HG03045 (cell line): ENCODE results near the gene ASH1L.
"Not testable (repeated sequence)": the region's sequence is repeated elsewhere in the genome, so short reads cannot be mapped to it uniquely, and the experiment has no call there.

ENCODE experiments used
- ATAC-seq: cut with Tn5 transposase; IDR thresholded peaks from one replicate; pipeline ENCODE4 v1.9.1; 2021; ENCODE audit warnings: mild to moderate bottlenecking, moderate library complexity; ENCODE audit not compliant: unreplicated experiment

Gene ASH1L

GRCh38 chr1:155309423-155310021 lies 253.1 kb downstream of the ASH1L start:
- ATAC-seq, result no peak

DNA sequence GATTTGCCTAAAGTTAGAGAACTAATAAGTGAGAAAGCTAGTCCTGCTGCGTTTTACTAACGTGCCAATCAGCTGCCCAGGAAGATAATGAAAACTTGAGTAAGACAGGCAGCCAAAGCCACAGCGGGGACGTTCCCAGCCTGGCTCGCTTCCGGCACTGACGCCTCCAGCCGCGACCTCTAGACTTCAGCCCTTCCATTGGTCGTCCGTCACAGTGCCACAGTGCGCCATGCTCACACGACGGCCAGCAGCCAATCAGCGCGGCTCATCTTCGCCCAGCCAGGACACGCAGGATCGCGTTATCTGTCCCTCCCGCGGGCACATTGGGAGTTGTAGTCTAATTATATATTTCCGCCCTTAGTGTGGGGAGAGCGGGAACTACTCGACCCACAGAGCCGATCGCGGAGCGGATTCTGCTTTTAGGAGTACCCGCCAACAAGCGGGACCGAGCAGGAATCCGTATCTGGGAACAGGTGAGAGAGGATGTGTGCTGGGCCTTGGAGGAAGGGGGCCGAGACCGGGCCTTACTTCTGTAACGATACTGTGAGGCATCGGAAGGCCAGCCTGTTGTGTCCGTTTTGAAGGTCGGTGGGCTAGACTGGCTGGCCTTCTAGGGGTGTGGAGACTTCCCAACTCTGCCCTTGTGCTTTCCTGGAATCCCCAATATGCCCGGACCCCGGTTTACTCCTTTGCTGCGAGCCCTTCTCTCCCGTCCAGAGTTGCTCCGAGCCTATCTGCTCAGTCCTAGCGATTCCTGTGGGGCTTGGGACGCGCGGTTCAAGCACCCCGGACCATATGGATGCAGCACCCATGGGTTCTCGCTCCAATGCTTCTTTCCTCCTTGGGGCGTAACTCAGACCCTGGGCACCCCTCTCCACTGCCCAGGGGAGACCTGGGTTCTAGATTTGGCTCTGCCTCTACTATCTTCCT lies 253.8 kb downstream of the ASH1L start, which contains the start of gene FDPS:
Gene FDPS (plus strand): TSS at position 374 of the 930 bp plus-strand sequence. CDS start 924 bp downstream, outside the sequence.
- peak; percentile 95 for ATAC-seq

- ATAC-seq, result no peak
Observed at GRCh38 chr1:155307247-155307740, 255.3 kb downstream of the ASH1L start.

DNA sequence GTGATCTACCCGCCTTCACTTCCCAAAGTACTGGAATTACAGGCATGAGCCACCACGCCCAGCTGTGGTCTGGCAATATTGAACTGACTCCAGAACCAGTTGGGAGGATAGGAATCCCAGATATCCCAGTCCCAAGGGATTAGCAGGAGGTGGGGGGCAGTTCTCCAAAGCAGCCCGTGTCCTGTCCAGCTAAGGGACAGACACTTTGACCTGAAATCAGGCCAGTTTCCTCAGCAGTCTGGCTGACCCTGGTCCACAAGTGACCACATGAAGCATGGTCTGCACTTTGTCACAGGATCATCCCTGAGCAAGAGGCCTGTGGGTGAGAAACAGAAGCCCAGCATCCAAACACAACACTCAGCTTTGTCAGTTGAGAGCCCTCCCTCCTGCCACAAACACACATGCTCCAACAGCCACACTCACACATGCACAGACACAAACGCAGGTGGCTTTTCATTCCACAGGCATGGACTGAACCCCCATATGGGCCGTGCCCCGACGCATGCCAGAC lies 256.7 kb downstream of the ASH1L start:
- no peak for ATAC-seq

DNA sequence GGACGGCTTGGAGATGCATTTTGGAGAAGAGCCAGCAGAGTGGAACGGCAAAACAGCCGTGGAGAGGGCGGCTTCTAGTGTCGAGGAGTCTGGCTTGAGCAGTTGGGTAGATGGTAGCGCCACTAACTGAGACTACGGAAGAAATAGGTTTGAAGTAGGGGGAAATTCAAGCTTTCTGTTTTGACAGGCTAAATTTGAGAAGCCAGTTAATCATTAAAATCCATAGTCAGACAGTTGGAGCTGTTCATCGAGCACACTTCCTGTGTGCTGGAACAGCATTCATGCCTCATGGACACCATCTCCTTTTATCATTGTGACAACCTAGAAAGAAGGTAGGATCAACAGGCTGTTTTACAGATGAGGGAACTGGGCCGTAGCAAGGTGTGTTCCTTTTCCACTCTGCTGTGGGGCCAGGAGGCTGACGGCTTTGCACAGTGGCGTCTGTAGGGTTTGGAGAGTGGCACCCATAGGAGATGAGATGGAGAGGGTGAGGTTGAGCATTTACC lies 258.0 kb downstream of the ASH1L start:
- no peak for ATAC-seq

DNA sequence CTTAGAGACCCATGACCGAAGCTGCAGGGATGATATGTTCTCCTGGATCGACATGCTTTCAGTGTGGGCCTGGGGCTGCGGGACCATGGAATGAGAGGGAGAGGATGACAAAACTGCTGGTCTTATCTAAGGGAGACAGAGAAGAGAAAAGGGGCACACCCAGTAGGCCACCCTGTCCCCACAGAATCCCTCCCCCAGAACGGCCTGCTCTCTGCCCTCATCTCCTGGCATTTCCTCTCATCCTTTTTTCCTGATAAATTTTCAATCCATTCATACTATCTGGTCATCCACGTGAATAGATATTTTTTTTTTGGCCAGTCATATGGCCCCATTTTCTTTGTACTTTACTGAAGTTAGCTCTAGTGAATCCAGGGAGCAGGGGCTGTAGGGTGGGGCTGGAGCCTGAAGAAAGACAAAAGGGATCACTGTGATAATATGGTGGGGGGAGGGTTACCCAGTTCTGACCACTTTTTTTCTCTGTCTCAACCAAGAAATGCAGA lies 261.2 kb downstream of the ASH1L start, which contains the start of gene PKLR:
Gene PKLR (minus strand): TSS at position 97 of the 500 bp plus-strand sequence. CDS start 43 bp downstream, at position 54.
- ATAC-seq, result no peak

DNA sequence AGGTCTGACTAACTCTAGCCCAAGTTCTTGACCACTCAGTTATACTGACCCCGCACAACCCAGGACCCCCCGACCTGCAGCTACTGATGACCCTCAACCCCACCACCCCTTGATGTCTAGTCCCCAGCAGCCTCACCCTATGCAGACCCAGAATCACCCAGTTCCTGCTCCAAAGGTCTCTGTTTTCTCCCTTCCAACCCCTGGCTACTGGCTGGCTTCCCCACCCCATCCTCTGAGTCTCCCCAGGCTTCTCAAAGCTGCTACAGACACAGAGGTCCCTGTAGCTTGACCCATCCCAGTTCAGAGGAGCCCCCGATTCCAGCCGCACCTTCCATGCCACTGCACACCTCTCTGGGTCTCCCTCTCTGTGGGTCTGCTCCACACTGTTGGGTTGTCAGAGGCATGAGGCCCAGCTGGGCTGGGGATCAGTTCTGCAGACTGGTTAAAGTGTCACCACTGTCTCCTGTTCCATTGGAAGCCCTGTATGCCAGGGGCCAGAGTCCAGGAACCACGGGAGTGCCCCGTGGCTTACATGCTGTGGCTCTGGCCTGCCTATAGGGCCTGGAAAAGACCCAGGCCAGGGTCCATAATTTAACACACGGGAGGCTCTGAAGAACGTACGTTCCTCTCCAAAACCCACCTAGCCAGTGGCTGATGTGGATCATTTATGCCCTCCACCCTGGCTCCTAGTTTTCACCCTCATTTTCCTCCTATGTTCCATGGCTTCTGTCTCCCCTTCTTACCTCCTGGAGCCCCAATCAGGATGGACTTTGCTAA lies 261.9 kb downstream of the ASH1L start:
- ATAC-seq, result no peak

DNA sequence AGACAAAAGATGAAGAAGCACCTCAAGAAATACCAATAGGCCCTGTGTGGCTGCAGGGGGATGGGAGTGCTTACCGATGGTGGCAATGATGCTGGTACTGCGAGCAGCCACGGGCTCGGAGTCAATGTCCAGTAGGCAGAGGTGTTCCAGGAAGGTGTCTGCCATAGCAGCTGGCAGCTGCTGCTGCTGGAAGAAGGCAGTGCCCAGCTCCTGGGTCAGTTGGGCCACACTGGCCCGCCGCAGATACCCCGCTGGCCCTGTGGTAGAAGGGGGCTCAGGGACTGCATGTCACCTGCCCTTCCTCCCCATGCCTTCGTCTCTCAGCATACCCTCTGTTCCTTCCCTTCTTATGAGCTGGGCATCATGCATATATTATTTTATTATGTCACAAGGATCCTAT lies 262.6 kb downstream of the ASH1L start:
- ATAC-seq, result no peak

DNA sequence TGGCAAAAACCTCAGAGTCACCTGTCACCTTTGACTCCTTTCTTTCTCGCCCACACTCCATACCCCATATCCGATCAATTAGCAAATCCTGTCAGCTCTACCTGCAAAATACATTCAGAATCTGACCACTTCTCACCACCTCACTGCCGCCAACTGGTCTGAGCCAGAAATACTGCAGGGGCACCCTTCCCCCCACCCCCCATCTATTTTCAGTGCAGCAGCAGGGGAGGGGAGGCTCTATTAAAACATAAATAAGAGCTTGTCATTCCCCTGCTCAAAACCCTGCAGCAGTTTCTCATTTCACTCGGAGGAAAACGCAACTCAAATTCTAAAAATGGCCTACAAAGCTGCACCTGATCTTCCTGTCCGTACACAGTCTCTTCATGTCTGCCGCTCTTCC lies 265.2 kb downstream of the ASH1L start:
- ATAC-seq, result no peak

- no peak for ATAC-seq
Observed at GRCh38 chr1:155296661-155297060, 265.9 kb downstream of the ASH1L start.

DNA sequence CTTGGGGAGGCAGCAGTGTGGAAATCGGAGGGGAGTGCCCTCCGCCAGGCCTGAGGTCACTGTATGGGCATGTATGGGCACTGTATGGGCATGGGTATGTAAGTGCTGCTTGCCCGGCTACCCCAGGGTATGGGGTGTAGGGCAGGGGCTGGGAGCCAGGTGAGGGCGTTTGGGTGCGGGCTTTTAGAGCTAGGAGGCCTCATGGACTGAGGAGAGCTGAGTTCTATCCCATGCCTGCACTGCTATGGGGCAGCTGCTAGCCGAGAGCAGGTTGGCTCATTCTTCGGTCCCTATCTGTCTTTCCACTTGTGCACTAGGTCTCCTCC lies 266.7 kb downstream of the ASH1L start:
- ATAC-seq, result no peak

DNA sequence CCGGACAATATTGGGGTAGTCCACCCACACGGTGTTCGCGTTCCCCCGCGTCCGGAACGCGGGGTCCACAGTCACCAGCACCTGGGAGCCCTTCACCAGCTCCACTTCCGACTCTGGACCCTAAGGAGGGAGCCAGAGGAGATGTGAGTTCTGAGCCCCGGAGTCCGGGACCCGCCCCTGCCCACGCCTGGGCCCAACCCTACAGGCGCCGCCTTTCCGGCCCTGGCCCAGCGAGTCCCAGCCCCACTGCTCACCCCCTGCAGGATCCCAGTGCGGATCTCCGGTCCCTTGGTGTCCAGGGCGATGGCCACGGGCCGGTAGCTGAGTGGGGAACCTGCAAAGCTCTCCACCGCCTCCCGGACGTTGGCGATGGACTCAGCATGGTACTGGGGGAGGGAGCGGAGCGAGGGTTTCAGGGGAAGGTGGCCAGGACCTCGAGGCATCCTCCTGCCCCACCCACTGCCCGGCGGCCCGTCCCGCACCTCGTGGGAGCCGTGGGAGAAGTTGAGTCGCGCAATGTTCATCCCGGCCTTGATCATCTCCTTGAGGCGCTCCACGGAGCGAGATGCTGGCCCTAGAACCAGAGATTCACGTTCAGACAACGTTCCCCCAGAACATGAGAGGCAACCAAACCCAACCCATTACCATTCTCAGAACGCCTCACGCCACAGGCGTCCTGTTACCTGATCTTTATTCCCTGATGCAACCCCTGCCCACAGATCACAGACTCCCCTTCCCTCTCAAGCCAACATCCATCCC lies 267.2 kb downstream of the ASH1L start:
- ATAC-seq, result no peak

- ATAC-seq, result no peak
Observed at GRCh38 chr1:155294520-155295182, 268.0 kb downstream of the ASH1L start.

GRCh38 chr1:155293086-155293749 lies 269.4 kb downstream of the ASH1L start:
- ATAC-seq, result no peak

- not testable (repeated sequence) for ATAC-seq
Observed at GRCh38 chr1:155291006-155291405, 271.6 kb downstream of the ASH1L start.

DNA sequence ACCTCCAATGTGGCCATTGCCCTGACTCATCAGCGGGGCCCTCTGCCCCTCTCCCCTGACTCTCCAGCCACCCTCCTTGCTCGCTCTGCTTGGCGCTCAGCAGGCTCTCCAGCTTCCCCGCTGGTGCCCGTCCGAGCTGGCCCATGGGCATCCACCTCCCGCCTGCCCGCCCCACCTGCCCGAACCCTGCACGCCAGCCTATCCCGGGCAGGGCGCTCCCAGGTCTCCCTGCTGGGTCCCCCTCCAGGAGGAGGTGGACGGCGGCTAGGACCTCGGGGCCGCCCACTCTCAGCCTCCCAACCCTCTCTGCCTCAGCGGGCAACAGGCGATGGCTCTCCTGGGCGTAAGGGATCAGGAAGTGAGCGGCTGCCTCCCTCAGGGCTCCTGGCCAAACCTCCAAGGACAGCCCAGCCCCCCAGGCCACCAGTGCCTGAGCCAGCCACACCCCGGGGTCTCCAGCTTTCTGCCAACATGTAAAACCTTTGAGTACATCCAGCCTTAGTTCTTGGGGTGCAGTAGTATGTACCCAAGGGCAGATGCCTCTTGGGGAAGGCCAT lies 274.5 kb downstream of the ASH1L start:
- ATAC-seq, result no peak

DNA sequence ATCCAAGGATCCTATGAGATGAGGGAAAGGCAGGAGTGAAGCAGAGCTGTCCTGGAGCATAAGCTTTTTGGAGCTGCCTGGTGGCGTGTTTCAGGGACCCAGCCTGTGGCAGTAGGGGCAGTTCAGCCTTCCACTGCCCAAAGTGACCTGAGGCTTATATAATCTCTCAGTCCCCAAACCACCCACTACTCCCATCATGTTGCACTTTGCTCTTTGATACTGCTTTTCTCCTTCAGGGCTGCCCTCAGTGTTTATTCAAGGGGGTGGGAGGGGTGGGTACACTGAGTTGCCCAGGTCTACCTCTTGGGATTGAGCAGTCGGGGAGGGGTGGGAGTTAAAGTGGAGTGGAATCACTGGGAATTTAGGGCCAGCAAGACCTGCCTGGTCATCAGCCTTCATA lies 276.1 kb downstream of the ASH1L start:
- ATAC-seq, result no peak

DNA sequence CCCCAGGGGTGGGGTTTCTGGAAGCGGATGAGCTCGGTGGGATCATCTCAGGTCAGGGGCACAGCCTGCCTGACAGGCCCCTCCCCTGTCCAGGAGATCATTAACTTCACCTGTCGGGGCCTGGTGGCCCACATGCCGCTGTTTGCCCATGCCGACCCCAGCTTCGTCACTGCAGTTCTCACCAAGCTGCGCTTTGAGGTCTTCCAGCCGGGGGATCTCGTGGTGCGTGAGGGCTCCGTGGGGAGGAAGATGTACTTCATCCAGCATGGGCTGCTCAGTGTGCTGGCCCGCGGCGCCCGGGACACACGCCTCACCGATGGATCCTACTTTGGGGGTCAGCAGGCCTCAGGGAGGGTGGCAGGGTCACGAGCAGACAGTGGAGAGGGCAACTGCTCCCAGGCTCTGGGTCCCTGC lies 277.0 kb downstream of the ASH1L start:
- ATAC-seq, result no peak
